Measurements from ENCODE around the gene CCNG2.

Gene CCNG2

DNA sequence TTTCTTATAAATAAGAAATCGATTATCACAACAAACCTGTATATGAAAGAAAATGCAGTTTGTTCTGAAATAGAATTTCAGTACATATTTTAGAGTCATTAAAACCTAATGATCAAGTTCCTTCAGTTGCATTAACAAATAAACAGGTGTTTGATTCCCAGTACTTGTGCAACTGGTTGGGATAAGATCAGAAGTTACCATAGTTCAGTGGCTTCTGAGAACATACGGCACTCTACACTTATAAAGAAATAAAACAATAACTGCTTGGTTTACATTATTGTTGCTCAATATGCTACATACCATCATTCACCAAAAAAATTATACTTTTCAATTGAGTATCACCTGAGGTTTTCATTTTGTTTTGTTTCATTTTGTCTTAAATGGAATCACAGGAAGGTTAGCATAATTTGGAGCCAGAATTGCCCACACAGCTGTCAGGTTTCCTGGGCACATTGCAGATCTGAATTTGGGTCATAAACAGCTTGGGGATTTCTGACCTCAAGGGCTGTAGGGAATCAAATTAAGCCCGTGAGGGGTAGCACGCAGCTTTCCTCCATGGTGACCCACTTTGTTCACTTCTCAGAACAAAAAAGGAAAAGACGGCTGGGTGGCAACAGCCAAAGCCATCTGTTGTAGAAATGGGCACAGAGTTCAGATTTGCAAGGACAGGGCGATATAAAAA is 14.9 kb upstream of the CCNG2 start:
- Histone ChIP-seq H3K9me3 (no peaks in the 10 kb centered on the region), H3K4me1 (ENCODE audit: control insufficient read depth in 1 of 2, insufficient read depth in 1 of 2, low read depth in 1 of 2, low read length in 1 of 2) (peaks cover 30 to 32% of the 10 kb centered on the region in 2 experiments), H3K27ac (no peak overlapping the region), H3K27me3 (no peaks in the 10 kb centered on the region), H3K4me3 (ENCODE audit: low read depth in 1 of 2, low read length in 1 of 2) (no peak overlapping the region), H3K36me3 (no peaks in the 10 kb centered on the region)
- TF ChIP-seq, protein P1, sequence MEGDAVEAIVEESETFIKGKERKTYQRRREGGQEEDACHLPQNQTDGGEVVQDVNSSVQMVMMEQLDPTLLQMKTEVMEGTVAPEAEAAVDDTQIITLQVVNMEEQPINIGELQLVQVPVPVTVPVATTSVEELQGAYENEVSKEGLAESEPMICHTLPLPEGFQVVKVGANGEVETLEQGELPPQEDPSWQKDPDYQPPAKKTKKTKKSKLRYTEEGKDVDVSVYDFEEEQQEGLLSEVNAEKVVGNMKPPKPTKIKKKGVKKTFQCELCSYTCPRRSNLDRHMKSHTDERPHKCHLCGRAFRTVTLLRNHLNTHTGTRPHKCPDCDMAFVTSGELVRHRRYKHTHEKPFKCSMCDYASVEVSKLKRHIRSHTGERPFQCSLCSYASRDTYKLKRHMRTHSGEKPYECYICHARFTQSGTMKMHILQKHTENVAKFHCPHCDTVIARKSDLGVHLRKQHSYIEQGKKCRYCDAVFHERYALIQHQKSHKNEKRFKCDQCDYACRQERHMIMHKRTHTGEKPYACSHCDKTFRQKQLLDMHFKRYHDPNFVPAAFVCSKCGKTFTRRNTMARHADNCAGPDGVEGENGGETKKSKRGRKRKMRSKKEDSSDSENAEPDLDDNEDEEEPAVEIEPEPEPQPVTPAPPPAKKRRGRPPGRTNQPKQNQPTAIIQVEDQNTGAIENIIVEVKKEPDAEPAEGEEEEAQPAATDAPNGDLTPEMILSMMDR (IDR thresholded peaks at IDR 0.05), result no peak

DNA sequence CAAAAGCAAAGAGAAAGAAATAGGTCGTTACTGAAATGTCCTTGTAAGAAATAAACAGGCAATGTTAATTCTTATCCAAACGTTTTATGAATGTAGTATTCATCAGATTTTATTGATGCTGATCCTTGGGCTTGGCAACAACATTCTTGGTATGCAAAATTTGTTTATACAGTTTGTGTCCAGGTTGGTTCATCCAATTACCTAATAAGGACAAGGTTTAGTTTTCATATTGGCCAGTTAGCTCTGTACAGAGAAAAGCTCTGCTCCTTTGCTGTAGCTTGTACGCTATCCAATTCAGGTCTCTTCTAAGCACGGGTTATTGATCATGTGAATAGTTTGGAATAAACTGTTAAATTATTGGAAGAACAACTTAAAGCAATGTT is 14.4 kb upstream of the CCNG2 start:
- Histone ChIP-seq H3K36me3 (no peaks in the 10 kb centered on the region), H3K27me3 (no peaks in the 10 kb centered on the region), H3K4me3 (ENCODE audit: low read depth in 1 of 2, low read length in 1 of 2) (no peak overlapping the region), H3K27ac (no peak overlapping the region), H3K4me1 (ENCODE audit: control insufficient read depth in 1 of 2, insufficient read depth in 1 of 2, low read depth in 1 of 2, low read length in 1 of 2) (peaks cover 29 to 32% of the 10 kb centered on the region in 2 experiments), H3K9me3 (no peaks in the 10 kb centered on the region)
- TF ChIP-seq, protein P1 (IDR thresholded peaks at IDR 0.05), result no peak

DNA sequence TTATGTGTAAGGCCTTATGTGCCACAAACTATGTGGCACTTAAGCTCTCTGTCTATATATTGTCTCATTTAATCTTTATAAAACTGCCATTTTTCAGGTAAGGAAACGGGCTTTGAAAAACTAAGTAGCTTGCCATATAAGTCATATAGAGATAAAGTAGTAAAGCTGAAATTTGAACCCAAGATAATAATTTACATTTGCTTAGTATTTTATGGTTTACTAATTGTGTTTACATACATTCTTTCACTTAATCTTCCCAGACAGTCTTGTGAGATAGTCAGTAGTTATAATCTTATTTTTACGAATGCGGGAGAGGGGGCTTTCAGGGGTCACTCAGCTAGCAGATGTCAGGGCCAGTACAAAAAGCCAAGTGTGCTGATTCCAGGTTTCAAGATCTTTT is 13.9 kb upstream of the CCNG2 start:
- H3K27ac ChIP-seq, result no peak overlapping the region
- H3K27me3 ChIP-seq, result no peaks in the 10 kb centered on the region
- H3K4me3 ChIP-seq (ENCODE audit: low read depth in 1 of 2, low read length in 1 of 2), result no peak overlapping the region
- TF ChIP-seq, protein P1 (IDR thresholded peaks at IDR 0.05), result no peak
- no peaks in the 10 kb centered on the region for H3K36me3 ChIP-seq
- no peaks in the 10 kb centered on the region for H3K9me3 ChIP-seq
- H3K4me1 ChIP-seq (ENCODE audit: control insufficient read depth in 1 of 2, insufficient read depth in 1 of 2, low read depth in 1 of 2, low read length in 1 of 2), result peaks cover 29 to 32% of the 10 kb centered on the region in 2 experiments

DNA sequence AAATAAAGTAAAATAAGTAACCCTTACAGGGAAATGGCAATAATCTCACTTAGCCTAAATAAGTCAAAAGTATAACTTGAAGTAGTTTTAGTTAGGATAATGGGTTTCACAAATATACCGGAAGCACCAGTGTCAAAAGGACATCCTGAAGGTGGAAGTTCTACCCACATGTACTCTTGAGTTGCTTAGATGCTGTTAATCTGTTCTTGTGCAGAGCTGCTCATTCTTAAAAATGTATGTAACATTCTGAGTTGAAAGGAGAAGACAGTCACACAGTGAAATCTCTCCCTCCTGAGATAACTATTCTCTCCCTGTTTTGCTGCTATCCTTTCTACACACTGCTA is 11.2 kb upstream of the CCNG2 start:
- Histone ChIP-seq H3K9me3 (no peaks in the 10 kb centered on the region), H3K4me1 (ENCODE audit: control insufficient read depth in 1 of 2, insufficient read depth in 1 of 2, low read depth in 1 of 2, low read length in 1 of 2) (peaks cover 36 to 41% of the 10 kb centered on the region in 2 experiments), H3K4me3 (ENCODE audit: low read depth in 1 of 2, low read length in 1 of 2) (peak overlapping the region; percentile 30 to 32), H3K27me3 (no peaks in the 10 kb centered on the region), H3K36me3 (no peaks in the 10 kb centered on the region), H3K27ac (peak overlapping the region; percentile 84)
- TF ChIP-seq, protein P1 (IDR thresholded peaks at IDR 0.05), result no peak

DNA sequence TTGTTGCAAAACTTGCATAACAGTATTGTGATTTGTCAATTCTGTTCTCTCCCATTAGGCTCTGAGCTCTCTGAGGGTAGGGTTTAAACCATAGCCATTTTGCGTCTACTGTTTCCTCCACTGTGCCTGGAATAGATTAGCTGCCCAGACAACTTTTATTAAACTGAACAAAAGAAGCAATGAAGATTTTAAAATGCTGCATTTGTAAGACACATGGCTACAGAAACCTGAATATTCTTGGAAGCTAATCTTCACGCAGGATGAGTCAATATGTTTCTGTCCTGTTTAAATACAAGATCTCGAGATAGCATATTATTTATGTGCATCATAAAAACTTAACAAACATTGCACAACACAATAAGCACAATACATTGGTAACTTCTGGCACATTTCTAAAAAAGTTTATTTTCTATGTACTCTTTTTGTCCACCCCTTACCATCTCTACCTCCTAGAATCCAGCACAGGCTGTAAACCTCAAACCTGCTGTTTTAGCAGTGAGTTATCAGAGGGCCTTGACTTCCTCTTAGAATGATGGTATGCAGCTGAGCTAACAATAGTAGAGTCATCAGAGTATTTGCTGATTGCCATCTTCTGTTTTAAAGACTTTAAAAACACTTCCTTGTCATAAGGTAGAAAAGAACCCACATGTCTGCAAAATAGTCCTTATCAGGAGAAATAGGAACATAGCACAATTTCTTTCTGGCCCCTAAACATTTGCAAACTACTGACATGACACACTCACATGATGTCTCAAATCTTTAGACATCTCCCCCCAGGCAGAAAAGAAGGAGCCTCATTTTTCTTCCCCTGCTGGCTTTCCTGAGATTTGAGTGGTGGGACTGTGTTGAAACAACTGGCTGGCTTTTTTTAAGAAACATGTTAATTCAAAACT is 10.6 kb upstream of the CCNG2 start:
- Histone ChIP-seq H3K27me3 (no peaks in the 10 kb centered on the region), H3K27ac (peak overlapping the region; percentile 84), H3K9me3 (no peaks in the 10 kb centered on the region), H3K4me3 (ENCODE audit: low read depth in 1 of 2, low read length in 1 of 2) (peak overlapping the region in 1 of 2 experiments; percentile 32), H3K36me3 (no peaks in the 10 kb centered on the region), H3K4me1 (ENCODE audit: control insufficient read depth in 1 of 2, insufficient read depth in 1 of 2, low read depth in 1 of 2, low read length in 1 of 2) (peaks cover 36 to 41% of the 10 kb centered on the region in 2 experiments)
- TF ChIP-seq, protein P1 (IDR thresholded peaks at IDR 0.05), result no peak
